ENCODE measurements around the gene CLDN7. TPM values are rescaled to one million over a fixed set of nuclear protein-coding genes. Genes with fewer than 3 reads are reported as not detected.

CLDN7 gene
- total RNA-seq, 3 donors from 2014 or later, result 0.65 to 1.8 (median 1.7) TPM

GRCh38 chr17:7218166-7218565, 44.1 kb downstream of the CLDN7 start:
- Mint-ChIP-seq H3K27me3 (ENCODE audit: low read depth) (no peaks in the 10 kb centered on the region), H3K9me3 (no peaks in the 10 kb centered on the region), H3K4me1 (ENCODE audit: low read depth) (peaks cover 70% of the 10 kb centered on the region), H3K4me3 (peak overlapping the region; percentile 35), H3K36me3 (ENCODE audit: insufficient read depth) (peaks cover 3% of the 10 kb centered on the region)
- ATAC-seq, result no peak
- DNase-seq, result no peak

- Mint-ChIP-seq H3K36me3 (ENCODE audit: insufficient read depth) (peaks cover 3% of the 10 kb centered on the region), H3K4me3 (peak overlapping the region; percentile 58), H3K4me1 (ENCODE audit: low read depth) (peaks cover 70% of the 10 kb centered on the region), H3K27me3 (ENCODE audit: low read depth) (no peaks in the 10 kb centered on the region), H3K9me3 (no peaks in the 10 kb centered on the region)
- DNase-seq (no peak), ATAC-seq (no peak)
These were observed 44.9 kb downstream of the CLDN7 start for GRCh38 chr17:7217113-7217987.

GRCh38 chr17:7216242-7217112, 45.8 kb downstream of the CLDN7 start:
- DNase-seq (no peak), ATAC-seq (no peak)
- H3K36me3 Mint-ChIP-seq (ENCODE audit: insufficient read depth), result peaks cover 3% of the 10 kb centered on the region
- no peaks in the 10 kb centered on the region for H3K9me3 Mint-ChIP-seq
- H3K27me3 Mint-ChIP-seq (ENCODE audit: low read depth), result peaks cover 6% of the 10 kb centered on the region
- peaks cover 75% of the 10 kb centered on the region for H3K4me1 Mint-ChIP-seq (ENCODE audit: low read depth)
- H3K4me3 Mint-ChIP-seq, result peak overlapping the region; percentile 37

GRCh38 chr17:7215652-7216180, 46.6 kb downstream of the CLDN7 start:
- no peak for DNase-seq

GRCh38 chr17:7215136-7215638, 47.1 kb downstream of the CLDN7 start:
- peaks cover 63% of the 10 kb centered on the region for H3K4me1 Mint-ChIP-seq (ENCODE audit: low read depth)
- DNase-seq (no peak), ATAC-seq (no peak)
- H3K36me3 Mint-ChIP-seq (ENCODE audit: insufficient read depth), result no peaks in the 10 kb centered on the region
- peak overlapping the region; percentile 84 for H3K4me3 Mint-ChIP-seq
- H3K9me3 Mint-ChIP-seq, result no peaks in the 10 kb centered on the region
- peaks cover 6% of the 10 kb centered on the region for H3K27me3 Mint-ChIP-seq (ENCODE audit: low read depth)

More at GRCh38 chr17:7215652-7216180, 46.6 kb downstream of the CLDN7 start:
- H3K4me1 Mint-ChIP-seq (ENCODE audit: low read depth), result peaks cover 67% of the 10 kb centered on the region
- ATAC-seq, result no peak
- no peaks in the 10 kb centered on the region for H3K36me3 Mint-ChIP-seq (ENCODE audit: insufficient read depth)
- H3K27me3 Mint-ChIP-seq (ENCODE audit: low read depth), result peaks cover 6% of the 10 kb centered on the region
- no peaks in the 10 kb centered on the region for H3K9me3 Mint-ChIP-seq
- H3K4me3 Mint-ChIP-seq, result peak overlapping the region; percentile 37

- Mint-ChIP-seq H3K9me3 (no peaks in the 10 kb centered on the region), H3K4me1 (ENCODE audit: low read depth) (peaks cover 61% of the 10 kb centered on the region), H3K36me3 (ENCODE audit: insufficient read depth) (no peaks in the 10 kb centered on the region), H3K4me3 (peak overlapping the region; percentile 84), H3K27me3 (ENCODE audit: low read depth) (peaks cover 6% of the 10 kb centered on the region)
- DNase-seq (peak; percentile 99), ATAC-seq (peak; percentile 81 to 82)
These were observed 47.8 kb downstream of the CLDN7 start for GRCh38 chr17:7214300-7215135.

- Mint-ChIP-seq H3K27me3 (ENCODE audit: low read depth) (peaks cover 6% of the 10 kb centered on the region), H3K4me1 (ENCODE audit: low read depth) (peaks cover 55% of the 10 kb centered on the region), H3K36me3 (ENCODE audit: insufficient read depth) (no peaks in the 10 kb centered on the region), H3K4me3 (peak overlapping the region; percentile 84), H3K9me3 (no peaks in the 10 kb centered on the region)
- DNase-seq (no peak), ATAC-seq (no peak)
These were observed 48.4 kb downstream of the CLDN7 start for GRCh38 chr17:7213895-7214299.

GRCh38 chr17:7211491-7212273, 50.6 kb downstream of the CLDN7 start:
- H3K4me1 Mint-ChIP-seq (ENCODE audit: low read depth), result peaks cover 39% of the 10 kb centered on the region
- peaks cover 6% of the 10 kb centered on the region for H3K27me3 Mint-ChIP-seq (ENCODE audit: low read depth)
- H3K4me3 Mint-ChIP-seq, result no peak overlapping the region
- ATAC-seq (no peak), DNase-seq (no peak)
- no peaks in the 10 kb centered on the region for H3K9me3 Mint-ChIP-seq
- H3K36me3 Mint-ChIP-seq (ENCODE audit: insufficient read depth), result no peaks in the 10 kb centered on the region

Other genes starting within 250 kb of the CLDN7 start
- 100 to 1,000 TPM; 138 to 150 (median 139) TPM for gene RNASEK, start 249.9 kb downstream of the CLDN7 start, total RNA-seq
- under 1 TPM; 0.21 to 0.41 (median 0.25) TPM for gene BCL6B, start 239.4 kb downstream of the CLDN7 start, total RNA-seq
- gene SLC16A13, start 226.5 kb downstream of the CLDN7 start, total RNA-seq, result 1 to 10 TPM; 5.7 to 7.0 (median 6.7) TPM
- 1 to 10 TPM in 2 of 3 donors, under 1 TPM in 1; 0.63 to 1.3 (median 1.1) TPM for gene SLC16A11, start 218.4 kb downstream of the CLDN7 start, total RNA-seq
- gene CLEC10A, start 182.2 kb downstream of the CLDN7 start, total RNA-seq, result not detected
- gene ASGR2, start 147.7 kb downstream of the CLDN7 start, total RNA-seq, result under 1 TPM in 1 of 3 donors, not detected in 2; 0.25 TPM
- gene ASGR1, start 83.1 kb downstream of the CLDN7 start, total RNA-seq, result 1 to 10 TPM in 2 of 3 donors, under 1 TPM in 1; 0.63 to 1.3 (median 1.1) TPM
- gene DLG4, start 42.6 kb downstream of the CLDN7 start, total RNA-seq, result 1 to 10 TPM; 4.2 to 6.5 (median 5.7) TPM
- gene ACADVL, start 42.5 kb downstream of the CLDN7 start, total RNA-seq, result 100 to 1,000 TPM; 161 to 222 (median 174) TPM
- gene DVL2, start 28.0 kb downstream of the CLDN7 start, total RNA-seq, result 10 to 100 TPM; 62.9 to 65.3 (median 63.2) TPM
- 10 to 100 TPM; 42.6 to 47.6 (median 43.0) TPM for gene PHF23, start 23.0 kb downstream of the CLDN7 start, total RNA-seq
- 100 to 1,000 TPM; 114 to 136 (median 133) TPM for gene GABARAP, start 20.0 kb downstream of the CLDN7 start, total RNA-seq
- gene CTDNEP1, start 10.7 kb downstream of the CLDN7 start, total RNA-seq, result 100 to 1,000 TPM; 190 to 210 (median 196) TPM
- 100 to 1,000 TPM; 107 to 138 (median 117) TPM for gene ELP5, start 10.3 kb downstream of the CLDN7 start, total RNA-seq
- under 1 TPM; 0.16 to 0.58 (median 0.24) TPM for gene SLC2A4, start 19.2 kb upstream of the CLDN7 start, total RNA-seq
- gene YBX2, start 32.2 kb upstream of the CLDN7 start, total RNA-seq, result under 1 TPM in 1 of 3 donors, not detected in 2; 0.18 TPM
- gene EIF5A, start 45.1 kb upstream of the CLDN7 start, total RNA-seq, result 1,000 to 10,000 TPM; 1,821 to 1,965 (median 1,822) TPM
- 10 to 100 TPM; 80.6 to 92.8 (median 87.1) TPM for gene GPS2, start 52.9 kb upstream of the CLDN7 start, total RNA-seq
- 10 to 100 TPM; 73.1 to 88.0 (median 82.4) TPM for gene NEURL4, start 66.9 kb upstream of the CLDN7 start, total RNA-seq
- 100 to 1,000 TPM; 119 to 126 (median 123) TPM for gene ACAP1, start 74.1 kb upstream of the CLDN7 start, total RNA-seq
- 1 to 10 TPM; 1.6 to 2.3 (median 1.6) TPM for gene KCTD11, start 89.7 kb upstream of the CLDN7 start, total RNA-seq
- gene TMEM95, start 92.7 kb upstream of the CLDN7 start, total RNA-seq, result not detected
- 1 to 10 TPM; 5.6 to 7.4 (median 6.0) TPM for gene TNK1, start 118.6 kb upstream of the CLDN7 start, total RNA-seq
- gene PLSCR3, start 132.0 kb upstream of the CLDN7 start, total RNA-seq, result 10 to 100 TPM; 67.7 to 69.1 (median 68.9) TPM
- gene TMEM256, start 141.6 kb upstream of the CLDN7 start, total RNA-seq, result 10 to 100 TPM; 29.9 to 33.4 (median 32.0) TPM
- 1 to 10 TPM; 4.9 to 6.4 (median 5.9) TPM for gene NLGN2, start 145.4 kb upstream of the CLDN7 start, total RNA-seq
- not detected for gene SPEM1, start 157.8 kb upstream of the CLDN7 start, total RNA-seq
- not detected for gene SPEM2, start 163.1 kb upstream of the CLDN7 start, total RNA-seq
- gene SPEM3, start 166.4 kb upstream of the CLDN7 start, total RNA-seq, result not detected
- 10 to 100 TPM; 11.8 to 13.9 (median 12.0) TPM for gene TMEM102, start 173.0 kb upstream of the CLDN7 start, total RNA-seq
- gene FGF11, start 177.0 kb upstream of the CLDN7 start, total RNA-seq, result under 1 TPM; 0.19 to 0.32 (median 0.28) TPM
- 1 to 10 TPM; 3.9 to 4.6 (median 4.3) TPM for gene CHRNB1, start 182.6 kb upstream of the CLDN7 start, total RNA-seq
- 10 to 100 TPM; 16.0 to 18.0 (median 17.5) TPM for gene ZBTB4, start 217.2 kb upstream of the CLDN7 start, total RNA-seq
- not detected for gene SLC35G6, start 219.0 kb upstream of the CLDN7 start, total RNA-seq
- gene POLR2A, start 221.9 kb upstream of the CLDN7 start, total RNA-seq, result 100 to 1,000 TPM; 184 to 188 (median 188) TPM